GM21367 (cell line): Measurements from ENCODE around the gene KIF26B.
"Not testable (repeated sequence)": the region's sequence is repeated elsewhere in the genome, so short reads cannot be mapped to it uniquely, and the experiment has no call there.

Experiments
- ATAC-seq: cut with Tn5 transposase; IDR thresholded peaks from one replicate; pipeline ENCODE4 v1.9.1; 2021; ENCODE audit not compliant: unreplicated experiment

Gene KIF26B

DNA sequence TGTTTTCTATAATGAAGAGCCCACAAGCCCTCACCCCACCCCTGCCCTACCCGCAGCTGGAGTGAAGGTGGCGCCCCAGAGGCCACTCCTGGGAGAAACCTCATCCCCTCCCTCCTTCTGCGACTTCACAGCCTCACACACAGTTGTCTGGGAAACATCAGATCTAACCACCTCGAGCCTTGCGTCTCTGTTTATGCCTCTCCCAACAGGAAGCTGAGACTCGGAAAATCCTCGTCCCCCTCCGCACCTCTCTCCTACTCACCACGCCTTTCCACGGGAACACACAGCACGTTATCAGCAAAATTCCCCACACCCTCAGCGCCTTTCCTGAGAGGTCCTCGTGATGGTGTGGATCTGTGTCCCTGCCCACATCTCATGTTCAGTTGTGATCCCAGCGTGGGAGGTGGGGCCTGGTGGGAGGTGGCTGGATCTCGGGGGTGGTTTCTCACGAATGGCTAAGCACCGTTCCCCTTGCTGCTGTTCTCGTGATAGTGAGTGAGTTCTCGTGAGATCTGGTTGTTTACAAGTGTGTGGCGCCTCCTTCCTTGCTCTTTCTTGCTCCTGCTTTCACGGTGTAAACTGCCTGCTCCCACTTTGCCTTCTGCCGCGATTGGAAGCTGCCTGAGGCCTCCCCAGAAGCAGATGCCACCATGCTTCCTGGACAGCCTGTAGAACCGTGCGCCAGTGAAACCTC, 190.6 kb downstream of the KIF26B start:
- ATAC-seq: no peak

DNA sequence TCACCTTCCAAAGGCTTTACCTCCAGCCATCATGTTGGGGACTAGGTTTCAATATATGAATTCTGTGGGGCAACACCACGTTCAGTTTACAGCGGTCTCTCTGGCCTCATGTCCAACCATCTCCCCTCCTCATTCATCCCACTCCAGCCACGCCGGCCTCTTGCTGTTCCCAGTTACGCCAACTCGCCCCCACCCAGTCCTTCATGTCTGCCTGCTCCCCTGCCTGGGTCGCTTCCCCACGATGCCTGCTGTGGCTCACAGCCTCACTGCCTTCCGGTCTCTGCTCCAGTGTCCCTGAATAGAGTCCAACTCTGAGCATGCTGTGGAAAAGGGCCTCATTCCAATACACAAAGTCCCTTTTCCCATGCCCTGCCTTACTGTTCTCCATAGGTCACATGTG, 193.8 kb downstream of the KIF26B start:
- ATAC-seq: no peak

DNA sequence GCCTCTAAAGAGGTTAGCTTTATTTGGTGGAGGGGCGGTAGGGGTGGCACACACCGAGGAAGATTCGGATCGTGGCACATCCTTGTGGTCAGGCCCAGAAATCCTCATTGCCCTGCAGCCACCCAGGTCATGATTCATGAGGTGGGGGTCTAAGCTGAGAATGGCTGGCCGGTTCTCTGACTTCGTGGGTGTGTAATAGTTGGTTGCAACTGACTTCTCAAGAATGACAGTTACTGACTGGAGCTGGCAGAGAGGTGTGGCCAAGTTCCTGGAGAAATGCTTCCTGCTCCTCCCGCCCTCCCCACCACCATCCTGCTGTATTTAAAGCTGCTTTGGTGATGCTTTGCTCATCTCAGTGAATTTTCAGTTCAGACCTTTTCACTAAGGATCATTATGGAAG, 198.6 kb downstream of the KIF26B start:
- no peak for ATAC-seq

DNA sequence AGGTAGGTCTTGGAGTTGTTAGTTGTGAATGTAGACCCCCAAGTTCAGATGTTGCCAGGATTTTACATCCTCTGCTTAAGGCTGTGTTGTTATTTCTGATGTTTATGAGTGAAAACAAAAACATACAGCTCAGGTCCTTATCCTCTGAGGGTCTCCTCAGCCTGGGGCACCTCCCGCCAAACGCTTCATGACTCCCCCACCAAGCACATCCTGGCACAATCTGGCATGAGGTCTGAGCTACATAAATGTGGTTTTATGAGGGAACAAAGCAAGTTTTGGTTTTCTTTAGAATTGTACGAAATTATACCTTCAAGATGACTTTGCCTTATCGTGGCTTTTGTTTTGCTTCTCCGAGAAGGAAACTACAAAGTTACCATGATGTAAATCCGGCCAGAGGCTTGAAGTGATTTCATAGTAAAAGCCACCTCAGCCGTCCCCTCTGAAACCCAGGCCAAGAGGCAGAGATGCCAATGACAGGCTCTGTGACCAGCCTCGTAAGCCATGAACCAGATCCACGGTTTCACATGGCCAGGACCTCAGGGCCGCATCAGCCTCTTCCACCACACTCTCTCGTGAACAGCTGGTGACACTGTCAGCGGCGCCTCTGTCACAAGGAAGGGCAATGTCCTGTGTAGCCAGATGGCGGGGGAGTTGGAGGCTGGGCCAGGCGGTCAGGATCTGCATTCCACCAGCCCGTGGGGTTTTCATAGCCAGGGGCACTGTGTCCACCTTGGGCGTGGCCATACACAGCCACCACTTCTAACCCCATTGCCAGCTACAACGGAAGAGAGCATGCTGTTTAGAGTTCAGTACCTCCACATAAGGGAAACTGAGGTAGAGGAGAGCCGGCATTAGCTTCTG, 199.4 kb downstream of the KIF26B start:
- no peak for ATAC-seq

DNA sequence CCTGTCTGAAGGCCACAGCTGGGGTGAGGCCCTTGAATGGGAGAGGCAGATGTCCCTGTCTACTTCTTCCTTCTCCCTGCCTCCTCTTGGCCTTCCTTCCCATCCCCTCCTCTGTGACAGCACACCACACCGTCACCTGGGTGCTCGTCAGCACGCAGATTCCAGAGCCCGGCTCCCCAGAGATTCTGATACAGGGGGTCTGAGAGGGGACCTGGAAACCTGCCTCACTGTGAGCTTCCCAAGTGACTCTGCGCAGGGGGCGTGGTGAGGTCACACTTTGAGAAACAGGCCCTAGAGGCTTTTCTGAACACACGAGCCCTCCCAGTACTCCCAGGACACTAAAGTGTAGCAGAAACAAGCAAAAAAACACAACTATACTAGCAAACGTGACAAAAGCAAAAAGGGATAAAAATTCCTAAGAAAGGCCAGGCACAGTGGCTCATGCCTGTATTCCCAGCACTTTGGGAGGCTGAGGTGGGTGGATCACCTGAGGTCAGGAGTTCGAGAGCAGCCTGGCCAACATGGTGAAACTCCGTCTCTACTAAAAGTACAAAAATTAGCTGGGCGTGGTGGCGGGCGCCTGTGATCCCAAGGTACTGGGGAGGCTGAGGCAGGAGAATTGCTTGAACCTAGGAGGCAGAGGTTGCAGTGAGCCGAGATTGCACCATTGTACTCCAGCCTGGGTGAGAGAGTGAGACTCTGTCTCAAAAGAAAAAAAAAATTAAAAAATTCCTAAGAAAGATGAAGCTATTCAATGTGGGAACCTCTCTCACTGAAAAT, 201.3 kb downstream of the KIF26B start:
- ATAC-seq: not testable (repeated sequence)

DNA sequence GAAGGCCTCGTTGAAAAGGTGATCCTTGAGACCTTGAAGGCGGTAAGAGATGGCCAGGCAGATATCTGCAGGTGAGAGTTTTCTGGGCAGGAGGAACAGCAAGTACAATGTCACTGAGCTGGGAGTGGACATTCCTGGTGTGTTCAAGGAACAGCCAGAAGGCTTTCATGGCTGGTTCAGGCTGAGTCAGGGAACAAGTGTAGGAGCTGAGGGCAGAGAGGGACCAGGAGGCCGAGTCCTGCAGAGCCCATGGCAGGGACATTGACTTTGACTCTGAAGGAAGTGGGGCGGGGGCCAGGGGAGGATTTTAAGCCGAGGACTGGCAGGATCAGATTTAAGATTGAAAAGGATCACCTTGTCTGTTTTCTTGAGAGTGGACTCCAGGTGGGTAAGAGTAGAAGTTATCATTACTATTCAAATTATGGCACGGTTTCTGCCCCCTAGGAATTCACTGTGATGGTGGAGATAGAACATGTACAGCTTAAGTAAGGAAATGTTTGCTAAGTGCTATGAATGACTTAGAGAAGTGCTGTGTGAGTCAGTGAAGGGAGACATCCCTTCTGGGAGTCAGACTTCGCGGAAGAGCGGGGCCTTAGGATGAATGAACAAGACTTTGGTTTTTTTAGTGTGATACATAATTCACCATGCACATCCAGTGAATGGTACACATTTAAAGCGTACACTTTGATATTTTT, 202.3 kb downstream of the KIF26B start:
- no peak for ATAC-seq

DNA sequence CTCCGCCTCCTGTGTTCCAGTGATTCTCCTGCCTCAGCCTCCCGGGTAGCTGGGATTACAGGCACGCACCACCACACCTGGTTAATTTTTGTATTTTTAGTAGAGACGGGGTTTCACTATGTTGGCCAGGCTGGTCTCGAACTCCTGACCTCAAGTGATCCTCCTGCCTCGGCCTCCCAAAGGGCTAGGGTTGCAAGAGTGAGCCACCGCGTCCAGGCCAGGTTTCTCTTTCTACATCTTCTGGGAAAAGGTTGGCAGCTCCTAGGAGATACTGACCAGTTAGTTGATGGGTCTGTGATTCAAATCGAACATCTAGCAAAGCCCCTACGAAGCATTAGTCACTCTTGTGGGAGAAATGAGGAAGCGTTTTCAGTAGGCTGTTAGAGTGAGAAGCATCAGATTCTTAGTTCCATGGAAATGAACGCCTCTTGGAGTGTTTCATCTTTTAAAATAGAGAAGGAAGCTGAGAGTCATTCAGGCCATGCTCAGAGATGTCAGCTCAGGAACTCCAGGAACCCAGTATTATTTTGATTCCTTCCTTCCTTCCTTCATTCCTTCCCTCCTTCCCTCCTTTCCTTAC, 204.4 kb downstream of the KIF26B start:
- ATAC-seq: not testable (repeated sequence)

DNA sequence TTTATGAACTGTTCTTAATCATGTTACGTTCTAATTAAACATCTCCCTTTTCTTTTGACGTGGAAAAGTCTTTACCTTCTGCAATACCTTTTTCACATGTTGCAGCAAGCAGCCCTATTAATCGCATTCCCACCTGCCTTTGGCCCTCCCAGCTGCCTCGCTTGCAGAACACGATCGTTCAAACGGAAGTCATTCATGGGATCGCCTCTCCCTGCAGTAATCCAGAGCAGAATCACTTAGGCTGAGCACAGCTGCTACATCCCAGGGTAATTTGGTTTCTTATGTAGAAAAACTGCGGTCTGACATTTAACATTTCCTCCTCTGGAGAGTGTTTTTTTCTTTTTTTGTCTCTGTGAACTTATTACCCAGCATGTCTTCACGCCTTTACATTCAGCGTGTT, 206.3 kb downstream of the KIF26B start:
- no peak for ATAC-seq

DNA sequence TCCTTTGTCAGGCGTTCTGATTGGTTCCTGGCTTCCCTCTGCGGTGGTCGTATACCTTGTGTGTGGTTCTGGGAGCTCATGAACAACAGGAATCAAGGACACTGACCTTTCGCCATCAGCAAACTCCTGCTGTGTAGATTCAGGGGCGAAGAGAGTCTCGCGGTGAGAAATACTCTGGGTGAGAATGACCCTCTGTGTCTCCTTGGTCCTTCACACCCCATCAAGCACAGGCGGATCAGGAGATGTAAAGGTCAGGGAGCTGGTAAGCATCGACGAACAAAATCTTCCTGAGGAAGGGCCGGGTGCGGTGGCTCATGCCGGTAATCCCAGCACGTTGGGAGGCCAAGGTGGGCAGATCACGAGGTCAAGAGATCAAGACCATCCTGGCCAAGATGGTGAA, 207.2 kb downstream of the KIF26B start:
- no peak for ATAC-seq

DNA sequence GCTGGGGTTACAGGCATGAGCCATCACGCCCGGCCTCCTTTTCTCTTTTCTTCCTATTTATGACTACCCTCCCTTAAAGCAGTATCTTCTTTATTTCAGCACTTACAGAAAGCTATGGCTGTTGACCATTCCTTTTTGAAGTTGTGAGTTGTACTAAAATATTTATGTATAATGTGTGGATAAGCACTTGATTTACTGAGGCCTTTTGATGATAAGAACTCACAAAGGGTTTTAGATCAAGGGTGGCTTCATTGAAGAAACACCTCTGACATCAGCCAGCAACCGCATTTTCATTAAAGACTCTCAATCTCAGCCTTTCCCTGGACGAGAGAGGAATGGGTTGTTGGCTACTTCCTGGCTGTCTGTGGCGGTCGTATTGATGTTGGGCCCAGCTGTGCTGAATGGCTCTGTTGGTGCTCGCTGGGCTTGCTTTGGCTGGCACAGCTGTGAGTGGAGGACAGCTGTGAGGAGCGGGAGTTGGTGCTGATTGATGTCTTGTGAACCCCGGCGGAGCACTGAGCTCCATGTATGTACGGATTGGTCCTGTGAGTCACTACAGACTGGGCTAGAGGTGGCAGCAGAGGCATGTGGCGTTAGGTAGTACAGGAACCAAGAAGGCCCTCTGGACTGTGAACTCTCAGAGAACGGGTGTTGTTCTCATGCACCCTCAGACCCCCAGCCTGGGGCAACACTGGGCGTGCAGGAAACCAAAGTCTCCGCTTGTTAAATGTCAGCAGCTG, 208.8 kb downstream of the KIF26B start:
- no peak for ATAC-seq

DNA sequence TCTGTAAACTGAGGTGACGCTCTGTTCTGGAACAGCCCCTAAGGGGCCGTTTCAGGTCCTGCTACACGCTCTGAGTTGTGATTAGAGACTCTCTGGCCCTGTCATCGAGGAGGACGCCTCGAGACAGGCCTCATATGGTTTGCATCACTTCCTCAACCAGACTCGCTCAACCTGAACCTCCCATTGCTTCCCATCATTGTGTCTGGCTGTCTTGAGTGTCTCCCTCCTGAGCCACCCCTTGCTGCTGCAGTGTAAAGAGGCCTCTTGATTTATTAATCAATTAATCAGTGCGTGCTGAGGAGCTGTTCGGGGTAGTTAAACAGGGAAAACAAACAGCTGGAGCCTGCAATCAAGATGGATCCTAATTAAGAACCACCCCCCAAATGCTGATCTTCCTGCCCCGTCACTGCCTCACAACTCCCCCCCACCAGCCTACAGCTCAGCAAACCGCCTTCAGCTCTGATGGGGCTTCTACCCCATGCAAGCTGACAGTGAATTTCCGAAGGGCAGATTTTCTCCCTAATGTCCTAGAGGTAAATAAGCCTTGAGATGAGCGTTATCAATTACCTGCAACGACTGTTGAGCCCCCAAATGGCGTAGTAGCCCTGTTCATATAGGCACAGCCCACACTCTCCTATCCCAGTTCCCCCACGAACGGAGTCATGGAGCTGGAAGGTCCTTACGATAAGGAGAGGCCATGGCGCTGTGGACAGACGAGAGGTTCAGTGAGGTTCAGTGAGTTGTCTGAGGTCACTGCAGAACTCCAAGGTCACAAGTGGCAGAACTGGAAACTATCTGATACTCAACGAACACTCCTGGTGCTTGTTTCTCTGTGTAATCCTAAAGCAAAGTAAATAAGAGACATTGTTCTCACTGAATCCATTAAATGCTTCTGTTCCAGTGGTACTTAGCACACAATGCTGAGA, 210.6 kb downstream of the KIF26B start:
- ATAC-seq: no peak

DNA sequence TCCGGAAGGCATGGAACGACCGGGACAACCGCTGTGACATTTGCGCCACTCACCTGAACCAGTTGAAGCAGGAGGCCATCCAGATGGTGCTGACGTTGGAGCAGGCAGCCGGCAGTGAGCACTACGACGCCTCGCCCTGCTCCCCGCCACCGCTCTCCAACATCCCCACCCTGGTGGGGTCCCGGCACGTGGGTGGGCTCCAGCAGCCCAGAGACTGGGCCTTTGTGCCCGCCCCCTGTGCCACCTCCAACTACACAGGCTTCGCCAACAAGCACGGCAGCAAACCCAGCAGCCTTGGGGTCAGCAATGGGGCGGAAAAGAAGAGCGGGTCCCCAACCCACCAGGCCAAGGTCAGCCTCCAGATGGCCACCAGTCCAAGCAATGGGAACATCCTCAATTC, 212.1 kb downstream of the KIF26B start:
- ATAC-seq: no peak

DNA sequence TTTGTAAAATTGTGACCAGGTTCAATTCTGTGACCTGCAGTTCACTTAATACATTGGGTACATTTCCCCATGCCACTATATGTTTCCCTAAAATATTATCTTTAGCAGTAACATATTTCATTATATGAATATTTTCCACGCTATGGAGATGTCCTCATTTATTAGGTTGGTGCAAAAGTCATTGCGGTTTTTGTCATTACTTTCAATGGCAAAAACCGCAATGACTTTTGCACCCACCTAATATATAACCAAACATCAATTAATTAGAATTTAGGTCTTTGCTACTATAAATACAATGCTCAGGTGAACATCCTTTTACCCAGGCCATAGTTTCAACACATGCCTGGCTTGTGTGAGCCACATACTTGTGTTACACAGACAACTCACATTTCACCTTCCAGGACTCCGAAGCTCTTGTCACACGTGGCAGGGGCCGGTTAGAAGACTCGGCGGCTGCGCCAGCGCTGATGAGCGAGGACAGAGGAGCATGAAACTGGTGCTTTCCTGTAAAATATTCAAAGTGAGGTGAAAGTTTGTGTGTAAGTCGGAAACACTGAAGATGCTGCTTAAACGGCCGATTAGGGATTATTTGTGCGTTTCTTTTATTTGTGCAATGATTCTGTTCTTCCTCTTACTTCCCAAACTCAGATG, 215.5 kb downstream of the KIF26B start:
- ATAC-seq: no peak

DNA sequence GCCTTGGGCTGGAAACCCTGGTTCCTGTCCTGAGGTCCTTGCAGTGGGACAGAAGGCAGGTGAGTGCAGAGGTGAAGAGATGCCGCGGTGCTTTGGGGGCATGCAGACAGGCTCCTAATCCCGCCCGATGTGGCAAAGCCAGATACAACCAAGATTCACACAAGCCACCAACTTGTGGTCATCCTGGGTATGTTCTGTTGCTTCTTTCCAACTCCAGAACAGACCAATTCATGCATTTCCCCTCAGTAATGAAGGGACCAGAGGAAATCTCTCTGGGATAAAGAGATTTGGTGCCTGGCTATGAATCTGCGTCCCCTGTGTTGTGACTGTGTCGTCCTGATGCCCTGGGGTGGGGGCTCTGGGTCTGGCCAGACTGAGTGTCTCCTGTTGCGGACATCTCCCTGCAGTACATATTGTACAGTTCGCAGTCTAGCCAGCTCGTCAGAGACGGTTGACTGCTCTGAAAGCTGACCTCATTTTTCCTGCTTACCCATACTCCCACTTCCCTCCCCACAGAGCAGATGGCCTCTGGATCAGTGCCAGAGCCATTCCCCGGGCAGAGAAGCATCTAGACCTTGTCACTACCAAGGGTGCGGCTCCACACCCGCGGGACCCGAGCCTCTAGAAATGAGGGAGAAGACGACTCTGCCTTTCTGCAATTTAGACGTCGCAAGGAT, 216.3 kb downstream of the KIF26B start:
- no peak for ATAC-seq

DNA sequence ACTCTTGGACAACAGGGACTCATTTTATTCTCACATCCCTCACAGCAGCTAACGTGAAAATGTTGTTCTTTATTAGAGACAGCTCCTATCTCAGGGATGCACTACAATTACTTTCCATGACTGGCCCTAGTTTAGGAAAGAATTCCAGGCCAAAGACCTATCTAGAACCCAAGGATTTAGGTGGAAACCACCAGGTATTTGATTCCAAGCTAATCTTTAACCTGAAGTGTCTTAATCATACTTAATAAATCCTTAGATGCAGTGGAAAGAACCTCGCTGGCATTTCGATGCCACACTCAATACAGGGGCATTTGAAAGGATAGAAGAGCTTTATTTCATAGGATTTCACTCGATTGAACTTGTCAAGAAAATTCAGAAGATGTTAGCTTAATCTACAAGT, 218.3 kb downstream of the KIF26B start:
- no peak for ATAC-seq

DNA sequence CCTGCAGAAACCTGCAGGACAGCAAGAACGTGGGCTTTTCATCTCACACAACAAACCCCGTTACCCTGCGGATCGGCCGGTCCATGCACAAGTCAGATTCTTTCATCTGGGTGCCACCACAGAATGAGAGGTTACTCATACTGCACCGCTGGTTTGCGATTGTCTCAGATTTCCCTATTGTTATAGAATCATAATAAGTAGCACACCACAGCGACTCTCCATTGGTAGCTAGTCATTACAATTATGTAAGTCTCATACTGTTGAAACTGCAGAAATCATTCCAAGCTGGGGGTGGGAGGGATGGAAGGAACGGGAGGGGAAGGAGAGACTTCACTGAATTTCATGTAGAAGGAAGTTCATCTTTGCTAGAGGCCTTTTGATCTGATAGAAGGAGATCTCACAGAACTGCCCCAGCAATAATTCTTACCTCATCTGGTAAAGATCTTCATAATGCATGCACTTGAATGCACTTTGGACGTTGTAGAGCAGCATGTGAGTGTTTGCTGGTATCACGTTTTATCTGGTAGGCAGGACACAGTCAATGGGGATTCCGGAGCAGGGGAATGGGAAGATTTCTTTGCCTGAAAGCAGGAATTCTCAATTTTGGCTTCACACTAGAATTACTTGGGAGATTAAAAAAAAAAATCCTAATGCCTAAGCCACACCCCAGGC, 221.1 kb downstream of the KIF26B start:
- no peak for ATAC-seq

DNA sequence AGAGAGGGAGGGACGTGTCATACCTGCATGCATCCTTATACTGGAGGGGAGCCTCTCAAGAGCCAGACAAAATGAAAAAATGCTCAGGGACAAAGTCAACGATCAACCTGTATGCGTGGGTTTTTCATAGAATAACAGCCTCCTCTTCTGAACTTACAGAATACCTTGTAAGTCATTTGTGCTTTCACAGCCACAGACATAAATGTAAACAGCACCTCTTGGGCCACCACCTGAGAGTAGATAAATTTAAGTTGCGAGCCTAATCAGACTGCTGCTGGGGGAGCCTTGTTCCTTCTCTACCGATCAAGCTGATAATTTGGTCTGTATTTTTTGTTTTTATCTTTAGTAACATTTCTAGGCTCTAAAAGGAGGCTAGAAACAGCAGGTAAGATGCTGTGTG, 223.1 kb downstream of the KIF26B start:
- ATAC-seq: no peak
